Measurements from ENCODE around the gene NDUFS4.

DNA sequence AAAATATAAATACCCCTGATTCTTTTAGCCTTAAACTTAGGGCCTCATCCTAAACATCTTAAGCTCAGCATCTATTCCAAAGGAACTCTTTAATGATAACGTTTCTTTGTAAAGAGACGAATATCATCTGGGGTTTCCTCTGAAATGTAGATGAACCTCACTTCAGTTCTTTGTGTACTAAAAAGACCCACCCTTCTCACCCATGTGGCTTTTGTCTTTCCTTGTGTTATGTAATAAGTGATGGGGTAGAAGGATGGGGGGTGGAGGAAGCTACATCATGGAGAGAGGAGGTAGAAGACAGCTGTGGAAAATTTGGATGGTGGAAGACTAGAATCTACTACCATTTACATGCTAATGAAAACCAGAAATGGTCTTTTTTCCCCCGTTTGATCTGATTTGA, 111.0 kb downstream of the NDUFS4 start:
- TF ChIP-seq, protein P1, sequence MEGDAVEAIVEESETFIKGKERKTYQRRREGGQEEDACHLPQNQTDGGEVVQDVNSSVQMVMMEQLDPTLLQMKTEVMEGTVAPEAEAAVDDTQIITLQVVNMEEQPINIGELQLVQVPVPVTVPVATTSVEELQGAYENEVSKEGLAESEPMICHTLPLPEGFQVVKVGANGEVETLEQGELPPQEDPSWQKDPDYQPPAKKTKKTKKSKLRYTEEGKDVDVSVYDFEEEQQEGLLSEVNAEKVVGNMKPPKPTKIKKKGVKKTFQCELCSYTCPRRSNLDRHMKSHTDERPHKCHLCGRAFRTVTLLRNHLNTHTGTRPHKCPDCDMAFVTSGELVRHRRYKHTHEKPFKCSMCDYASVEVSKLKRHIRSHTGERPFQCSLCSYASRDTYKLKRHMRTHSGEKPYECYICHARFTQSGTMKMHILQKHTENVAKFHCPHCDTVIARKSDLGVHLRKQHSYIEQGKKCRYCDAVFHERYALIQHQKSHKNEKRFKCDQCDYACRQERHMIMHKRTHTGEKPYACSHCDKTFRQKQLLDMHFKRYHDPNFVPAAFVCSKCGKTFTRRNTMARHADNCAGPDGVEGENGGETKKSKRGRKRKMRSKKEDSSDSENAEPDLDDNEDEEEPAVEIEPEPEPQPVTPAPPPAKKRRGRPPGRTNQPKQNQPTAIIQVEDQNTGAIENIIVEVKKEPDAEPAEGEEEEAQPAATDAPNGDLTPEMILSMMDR (IDR thresholded peaks at IDR 0.05; ENCODE audit: borderline replicate concordance, extremely low read depth, low read length, poor library complexity, severe bottlenecking): no peak
- TF ChIP-seq EZH2 (IDR thresholded peaks at IDR 0.05; ENCODE audit: borderline replicate concordance, low read depth, low read length, severe bottlenecking): no peak

Measured in DND-41 (cell line).